ENCODE results near the gene RNF141.

DNA sequence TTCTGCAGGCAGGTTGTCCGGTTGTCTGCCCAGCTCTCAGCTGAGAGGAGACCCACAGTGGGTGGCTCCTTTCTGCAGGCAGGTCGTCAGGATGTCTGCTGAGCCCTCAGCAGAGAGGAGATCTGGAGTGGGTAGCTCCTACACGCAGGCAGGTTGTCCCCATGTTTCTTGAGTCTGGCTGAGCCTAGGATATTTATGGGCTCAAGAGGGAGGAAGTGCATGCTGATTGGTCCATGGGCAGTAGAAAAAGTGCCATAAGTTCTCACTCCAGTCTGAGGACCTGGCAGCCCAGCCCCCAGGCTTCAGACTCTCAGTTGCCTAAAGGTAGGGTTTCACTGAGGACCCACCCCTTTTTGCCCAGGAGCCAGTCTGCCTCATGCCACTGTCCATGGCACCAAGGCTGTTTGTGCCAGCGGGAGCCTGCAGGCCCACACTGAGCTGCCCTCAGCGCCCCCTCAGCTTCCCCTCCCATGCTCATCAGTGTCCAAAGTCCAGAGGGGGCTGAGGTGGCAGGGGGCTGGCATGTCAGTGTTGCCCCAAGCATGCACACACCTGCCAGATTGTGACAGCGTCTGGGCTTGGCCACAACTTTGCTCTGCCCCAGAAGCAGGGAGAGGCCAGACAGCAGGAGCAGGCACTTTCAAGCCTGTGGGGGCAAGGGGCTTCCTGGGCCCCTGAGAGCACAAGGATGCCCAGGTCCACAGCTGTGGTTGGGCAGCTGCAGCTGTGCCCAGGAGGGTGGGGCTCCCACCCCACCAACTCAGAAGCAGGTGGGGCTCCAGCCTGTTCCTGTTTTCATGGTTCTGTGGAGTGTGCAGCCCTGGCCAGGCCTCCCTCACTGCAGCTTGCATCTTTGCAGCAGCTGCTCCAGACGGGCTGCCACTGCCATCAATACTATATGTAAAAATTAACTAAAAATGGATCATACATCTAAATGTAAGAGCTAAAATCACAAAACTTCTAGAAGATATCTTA is 3.8 kb upstream of the RNF141 start:
- TF ChIP-seq, protein P1, sequence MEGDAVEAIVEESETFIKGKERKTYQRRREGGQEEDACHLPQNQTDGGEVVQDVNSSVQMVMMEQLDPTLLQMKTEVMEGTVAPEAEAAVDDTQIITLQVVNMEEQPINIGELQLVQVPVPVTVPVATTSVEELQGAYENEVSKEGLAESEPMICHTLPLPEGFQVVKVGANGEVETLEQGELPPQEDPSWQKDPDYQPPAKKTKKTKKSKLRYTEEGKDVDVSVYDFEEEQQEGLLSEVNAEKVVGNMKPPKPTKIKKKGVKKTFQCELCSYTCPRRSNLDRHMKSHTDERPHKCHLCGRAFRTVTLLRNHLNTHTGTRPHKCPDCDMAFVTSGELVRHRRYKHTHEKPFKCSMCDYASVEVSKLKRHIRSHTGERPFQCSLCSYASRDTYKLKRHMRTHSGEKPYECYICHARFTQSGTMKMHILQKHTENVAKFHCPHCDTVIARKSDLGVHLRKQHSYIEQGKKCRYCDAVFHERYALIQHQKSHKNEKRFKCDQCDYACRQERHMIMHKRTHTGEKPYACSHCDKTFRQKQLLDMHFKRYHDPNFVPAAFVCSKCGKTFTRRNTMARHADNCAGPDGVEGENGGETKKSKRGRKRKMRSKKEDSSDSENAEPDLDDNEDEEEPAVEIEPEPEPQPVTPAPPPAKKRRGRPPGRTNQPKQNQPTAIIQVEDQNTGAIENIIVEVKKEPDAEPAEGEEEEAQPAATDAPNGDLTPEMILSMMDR (IDR thresholded peaks at IDR 0.05), result no peak
- TF ChIP-seq POLR2A (IDR thresholded peaks at IDR 0.05), result peak in 1 of 3 donors; percentile 8
